Measurements from ENCODE around the gene PEX19.
"Not testable (repeated sequence)": the region's sequence is repeated elsewhere in the genome, so short reads cannot be mapped to it uniquely, and the experiment has no call there.

The PEX19 gene, protein sequence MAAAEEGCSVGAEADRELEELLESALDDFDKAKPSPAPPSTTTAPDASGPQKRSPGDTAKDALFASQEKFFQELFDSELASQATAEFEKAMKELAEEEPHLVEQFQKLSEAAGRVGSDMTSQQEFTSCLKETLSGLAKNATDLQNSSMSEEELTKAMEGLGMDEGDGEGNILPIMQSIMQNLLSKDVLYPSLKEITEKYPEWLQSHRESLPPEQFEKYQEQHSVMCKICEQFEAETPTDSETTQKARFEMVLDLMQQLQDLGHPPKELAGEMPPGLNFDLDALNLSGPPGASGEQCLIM

DNA sequence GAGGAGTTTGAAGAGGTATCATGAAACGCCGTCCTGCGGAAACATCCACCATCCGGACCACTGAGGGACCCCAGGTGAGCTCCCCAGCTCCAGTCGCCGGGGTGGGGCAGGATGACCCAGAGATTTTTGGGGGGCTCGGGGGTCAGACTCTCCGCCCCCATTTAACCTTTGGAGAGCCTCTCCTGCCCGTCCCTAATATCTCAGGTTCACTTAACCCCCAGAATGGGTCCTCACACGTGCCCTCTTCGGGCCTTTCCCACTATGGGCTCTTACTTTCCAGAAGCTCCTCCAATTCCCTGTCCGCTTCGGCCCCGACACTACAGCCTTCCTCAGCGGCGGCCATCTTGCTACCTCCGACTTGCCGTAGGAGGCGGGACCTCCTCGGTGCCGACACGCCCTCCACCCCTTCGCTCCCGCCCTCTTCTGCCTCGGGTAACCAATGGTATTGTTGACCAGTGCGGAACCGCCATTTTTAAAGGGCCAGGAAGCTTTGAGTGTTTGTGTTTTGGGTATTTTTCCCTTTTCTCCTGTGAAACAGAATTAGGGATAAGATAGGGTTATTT is at the start of gene PEX19:
TSS of gene PEX19 (minus strand) at position 352 of the 563 bp plus-strand sequence. CDS start at position 343, 9 bp downstream.
- peak; percentile 94 for DNase-seq (ENCODE audit: low spot score)

DNA sequence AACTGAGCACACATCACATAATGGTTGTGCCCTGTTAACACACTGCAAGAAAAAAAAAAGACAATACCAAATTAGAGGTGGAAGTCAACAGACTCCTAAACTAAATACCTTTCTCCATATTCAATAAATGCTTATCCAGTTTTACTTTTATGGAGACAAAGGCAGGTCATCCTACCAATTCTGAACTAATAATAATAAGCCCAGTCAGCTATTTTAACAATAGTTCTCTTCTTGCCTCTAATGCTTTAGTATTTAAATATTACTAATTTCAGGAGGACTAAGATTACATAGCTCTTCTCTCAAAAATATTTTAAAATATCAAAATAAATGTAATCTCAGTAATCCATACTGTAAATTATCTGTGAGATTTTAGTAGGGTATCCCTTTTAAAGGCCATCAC is 47.6 kb upstream of the PEX19 start:
- DNase-seq (ENCODE audit: low spot score), result no peak

DNA sequence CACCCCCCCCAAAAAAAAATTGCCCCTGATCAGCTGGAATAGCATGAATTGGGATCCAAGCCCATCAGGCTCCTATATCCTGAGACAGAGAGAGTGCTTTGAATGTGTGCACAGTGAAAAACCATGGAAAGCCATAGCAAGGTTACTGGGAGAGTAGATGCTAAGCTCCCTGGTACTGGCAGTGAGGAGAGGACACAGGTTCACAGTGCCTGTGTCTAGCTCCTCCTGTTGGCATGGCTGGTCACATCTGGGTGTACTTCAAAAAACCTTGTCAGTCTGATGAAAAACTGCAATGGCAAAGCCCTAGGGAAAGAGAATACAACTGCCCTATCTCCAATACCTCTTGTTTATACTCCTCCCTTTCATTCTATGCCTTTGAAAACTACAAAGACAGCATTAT is 45.2 kb upstream of the PEX19 start:
- DNase-seq (ENCODE audit: low spot score), result no peak

DNA sequence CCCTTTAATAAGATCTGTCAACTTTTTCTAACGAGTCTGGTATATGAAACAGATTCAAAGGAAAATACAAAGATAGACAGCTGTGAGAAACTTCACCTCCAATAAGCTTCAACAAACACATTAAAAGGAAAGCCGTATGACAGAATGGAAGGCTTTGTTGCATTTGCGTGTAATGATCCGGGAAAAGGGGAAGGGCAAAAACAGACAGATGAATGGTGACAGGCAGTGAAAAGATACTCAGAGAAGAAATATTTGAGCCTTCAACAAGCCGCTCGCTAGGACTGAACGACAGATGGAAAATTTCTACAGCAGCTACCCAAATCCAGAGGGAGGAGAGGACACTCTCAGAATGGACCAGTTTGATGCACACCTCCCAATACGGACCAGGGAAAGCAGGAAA is 43.3 kb upstream of the PEX19 start:
- DNase-seq (ENCODE audit: low spot score), result no peak

DNA sequence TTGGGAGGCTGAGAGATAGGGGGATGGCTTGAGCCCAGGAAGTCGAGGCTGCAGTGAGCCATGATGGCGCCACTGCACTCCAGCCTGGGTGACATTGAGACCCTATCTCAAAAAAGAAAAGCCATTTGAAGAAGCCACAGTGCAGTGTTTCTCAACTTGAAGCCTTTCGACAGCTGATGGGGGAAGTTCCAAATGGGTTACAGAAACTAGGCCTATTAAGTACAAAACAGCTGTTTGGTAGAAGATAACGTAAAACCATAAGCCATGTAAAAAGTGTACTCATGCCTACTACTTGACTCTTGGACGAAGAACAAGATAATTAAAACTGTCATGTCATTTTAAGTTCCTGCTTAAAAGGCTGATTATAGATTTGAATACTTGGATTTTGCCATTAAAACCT is 41.5 kb upstream of the PEX19 start:
- DNase-seq (ENCODE audit: low spot score), result no peak

DNA sequence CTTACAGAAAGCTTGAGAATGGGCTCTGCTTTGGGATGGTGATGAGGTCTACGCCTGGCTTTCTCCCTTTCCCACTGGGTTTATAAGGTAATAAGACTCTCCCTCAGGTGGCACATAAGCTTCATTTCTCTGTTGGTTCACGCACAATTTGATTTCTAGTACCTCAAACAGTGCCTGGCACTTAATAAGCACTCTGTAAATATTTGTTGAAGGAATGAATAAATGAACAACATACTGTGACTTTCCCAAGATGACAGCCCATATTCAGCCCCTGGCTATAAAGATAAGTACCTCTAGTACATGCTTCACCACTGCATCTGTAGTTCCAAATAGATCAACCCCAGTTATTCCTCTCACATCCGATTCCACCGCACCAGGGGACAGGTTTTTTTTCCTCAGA is 40.3 kb upstream of the PEX19 start:
- no peak for DNase-seq (ENCODE audit: low spot score)

DNA sequence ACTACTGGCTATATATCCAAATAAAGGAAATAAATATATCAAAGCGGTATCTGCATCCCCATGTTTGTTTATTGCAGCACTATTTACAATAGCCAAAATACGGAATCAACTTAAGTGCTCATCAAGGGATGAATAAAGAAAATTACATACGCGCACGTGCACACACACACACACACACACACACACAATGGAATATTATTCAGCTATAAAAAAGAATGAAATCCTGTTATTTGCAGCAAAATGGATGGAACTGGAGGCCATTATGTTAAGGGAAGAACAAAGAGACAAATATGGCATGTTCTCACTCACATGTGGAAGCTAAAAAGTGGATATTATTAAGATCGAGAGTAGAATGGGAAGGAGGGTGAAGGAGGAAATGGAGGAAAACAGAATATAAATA is 37.9 kb upstream of the PEX19 start:
- DNase-seq (ENCODE audit: low spot score), result no peak

DNA sequence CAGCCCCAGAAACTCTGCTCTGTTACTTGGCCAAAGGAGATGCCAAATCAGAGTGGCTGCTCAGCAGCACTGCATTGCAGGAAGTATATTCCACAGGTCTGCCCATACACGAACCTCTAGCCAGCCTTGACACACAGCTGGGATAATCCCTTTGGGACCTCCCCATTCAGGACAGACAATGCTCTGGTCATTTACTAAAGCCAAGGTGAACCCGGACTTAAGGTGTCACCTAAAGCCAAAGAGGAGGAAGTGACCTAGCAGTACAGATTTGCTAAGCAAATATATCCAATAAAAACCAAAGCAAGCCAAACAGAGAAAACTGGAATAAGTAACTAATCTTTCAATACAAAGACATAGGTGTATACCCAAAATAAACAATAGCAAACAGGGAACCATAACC is 30.4 kb upstream of the PEX19 start:
- no peak for DNase-seq (ENCODE audit: low spot score)

DNA sequence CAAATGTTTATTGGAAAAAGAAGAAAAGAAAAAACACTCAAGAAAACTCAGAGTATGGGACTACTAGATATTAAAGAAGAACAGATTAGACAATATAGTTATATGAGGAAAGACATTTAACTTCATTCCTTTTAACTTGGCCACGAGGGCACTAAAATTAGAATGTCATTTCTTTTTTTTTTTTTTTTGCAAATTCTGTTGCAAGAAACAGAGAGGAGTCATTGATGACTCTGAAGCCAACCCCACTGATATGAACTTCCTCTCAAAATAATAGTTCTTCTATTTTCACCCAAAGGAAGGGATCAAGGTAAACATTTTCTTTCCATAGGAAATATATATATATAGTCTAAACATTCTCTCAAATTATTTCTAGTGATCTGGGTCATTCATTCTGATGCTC is 24.6 kb upstream of the PEX19 start:
- DNase-seq (ENCODE audit: low spot score), result no peak

DNA sequence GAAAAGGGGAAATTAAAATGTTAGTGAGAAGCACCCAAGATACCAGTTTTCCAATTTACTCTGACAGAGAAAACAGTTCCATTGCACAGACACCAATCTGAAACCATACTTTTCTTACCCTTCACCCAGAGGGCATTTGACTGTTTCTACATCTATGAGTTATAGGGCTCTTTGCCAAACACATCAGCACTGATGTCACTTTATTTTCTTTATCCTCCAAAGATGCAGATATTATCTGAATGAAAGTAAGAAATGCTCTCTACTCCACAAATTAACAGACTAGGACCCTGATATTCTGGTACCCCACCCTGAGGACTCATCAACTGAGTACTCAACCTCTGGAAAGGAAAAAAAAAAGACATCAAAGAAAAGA is 24.2 kb upstream of the PEX19 start:
- DNase-seq (ENCODE audit: low spot score), result no peak

DNA sequence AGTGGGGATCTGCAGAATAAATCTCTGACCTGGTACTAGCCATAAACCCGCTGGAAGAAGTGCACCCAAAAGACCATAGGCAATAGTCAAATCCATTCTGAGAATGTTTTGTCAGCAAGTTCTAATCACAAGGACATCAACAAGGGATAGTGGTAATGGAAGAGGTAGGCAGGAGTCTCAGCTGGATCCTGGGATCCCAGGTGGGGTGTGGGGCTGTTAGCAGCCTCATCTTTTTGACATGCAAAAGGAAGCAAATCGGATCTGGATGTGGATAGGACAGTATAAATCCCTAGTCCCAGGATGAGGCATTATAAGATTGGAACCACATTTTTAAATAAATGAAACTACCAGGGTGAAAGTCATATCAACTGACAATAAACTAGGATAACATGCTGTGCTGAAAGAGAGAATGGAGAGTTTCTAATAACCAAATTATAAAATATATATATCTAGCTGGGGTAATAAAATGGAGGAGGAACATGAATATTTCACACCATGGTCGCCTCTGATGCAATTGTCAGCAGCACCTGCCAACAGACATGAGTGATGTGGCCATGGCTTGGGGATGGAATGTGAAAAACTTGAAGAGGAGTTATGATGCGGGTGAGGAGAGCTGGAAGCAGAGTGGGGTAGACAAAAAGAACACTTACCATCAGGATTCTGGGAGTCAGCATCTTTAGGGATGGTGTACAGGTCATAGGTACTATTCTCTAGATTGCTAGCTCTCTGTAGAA is 23.7 kb upstream of the PEX19 start:
- DNase-seq (ENCODE audit: low spot score), result no peak

DNA sequence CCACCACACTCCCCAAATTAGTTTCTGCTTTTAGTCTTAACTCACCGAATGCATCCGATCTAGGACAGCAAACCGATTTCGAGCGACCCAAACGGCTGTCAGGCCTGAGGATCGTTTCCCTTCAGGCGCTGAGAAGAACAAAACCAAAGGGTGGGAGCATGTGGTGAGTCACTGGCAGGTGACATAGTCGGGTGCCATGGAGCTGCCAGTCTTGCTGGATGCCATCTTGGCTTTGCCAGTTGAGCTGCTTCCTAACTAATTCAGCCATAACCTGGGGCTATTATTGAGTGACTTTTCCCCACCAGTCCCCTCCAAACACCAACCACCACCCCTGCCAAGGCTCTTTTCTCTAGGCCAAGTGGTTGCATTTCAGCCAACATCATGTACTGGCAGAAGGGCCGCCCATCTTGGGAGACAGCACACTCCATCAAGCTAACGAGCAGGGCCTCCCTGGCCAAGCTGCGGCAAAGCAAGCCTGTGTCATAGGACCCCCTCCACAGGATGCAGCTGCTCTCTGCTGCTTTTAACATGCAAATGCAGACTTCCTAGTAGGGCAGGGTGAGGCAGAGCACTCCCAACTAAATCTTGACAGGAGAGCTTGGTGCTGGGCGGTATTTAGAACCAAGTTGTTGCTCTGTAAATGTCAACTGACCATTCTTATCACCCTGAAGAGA is 22.3 kb upstream of the PEX19 start:
- DNase-seq (ENCODE audit: low spot score), result no peak

DNA sequence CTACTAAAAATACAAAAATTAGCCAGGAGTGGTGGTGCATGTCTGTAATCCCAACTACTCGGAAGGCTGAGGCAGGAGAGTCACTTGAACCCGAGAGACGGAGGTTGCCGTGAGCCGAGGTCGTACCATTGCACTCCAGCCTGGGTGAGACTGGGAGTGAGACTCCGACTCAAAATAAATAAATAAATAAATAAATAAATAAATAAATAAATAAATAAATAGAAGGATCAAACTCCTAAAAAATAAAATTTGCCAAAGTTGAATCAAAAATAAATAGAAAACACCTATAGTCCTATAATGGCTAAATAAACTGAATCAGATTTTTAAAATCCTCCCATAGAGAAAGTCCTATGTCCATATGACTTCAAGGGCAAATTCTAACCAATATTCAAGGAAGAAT is 15.2 kb upstream of the PEX19 start:
- DNase-seq (ENCODE audit: low spot score), result no peak

DNA sequence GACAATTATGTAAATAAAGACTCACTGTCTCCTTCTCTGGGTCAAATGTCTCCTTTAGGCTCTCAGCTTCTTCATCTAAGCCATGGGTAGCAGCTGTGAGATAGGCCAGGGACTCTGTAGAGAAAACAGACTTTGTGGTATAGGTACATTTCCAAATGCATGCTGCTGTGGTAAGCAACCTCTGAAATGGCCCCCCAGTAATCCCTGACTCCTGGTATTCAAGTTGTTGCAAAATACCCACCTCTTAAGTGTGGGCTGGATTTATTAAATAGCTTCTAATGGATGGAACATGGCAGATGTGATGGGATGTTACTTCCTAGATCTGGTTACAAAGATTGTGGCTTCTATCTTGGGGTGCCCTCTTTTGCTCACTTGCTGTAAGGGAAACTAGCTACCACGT is 11.1 kb upstream of the PEX19 start:
- DNase-seq (ENCODE audit: low spot score), result no peak

DNA sequence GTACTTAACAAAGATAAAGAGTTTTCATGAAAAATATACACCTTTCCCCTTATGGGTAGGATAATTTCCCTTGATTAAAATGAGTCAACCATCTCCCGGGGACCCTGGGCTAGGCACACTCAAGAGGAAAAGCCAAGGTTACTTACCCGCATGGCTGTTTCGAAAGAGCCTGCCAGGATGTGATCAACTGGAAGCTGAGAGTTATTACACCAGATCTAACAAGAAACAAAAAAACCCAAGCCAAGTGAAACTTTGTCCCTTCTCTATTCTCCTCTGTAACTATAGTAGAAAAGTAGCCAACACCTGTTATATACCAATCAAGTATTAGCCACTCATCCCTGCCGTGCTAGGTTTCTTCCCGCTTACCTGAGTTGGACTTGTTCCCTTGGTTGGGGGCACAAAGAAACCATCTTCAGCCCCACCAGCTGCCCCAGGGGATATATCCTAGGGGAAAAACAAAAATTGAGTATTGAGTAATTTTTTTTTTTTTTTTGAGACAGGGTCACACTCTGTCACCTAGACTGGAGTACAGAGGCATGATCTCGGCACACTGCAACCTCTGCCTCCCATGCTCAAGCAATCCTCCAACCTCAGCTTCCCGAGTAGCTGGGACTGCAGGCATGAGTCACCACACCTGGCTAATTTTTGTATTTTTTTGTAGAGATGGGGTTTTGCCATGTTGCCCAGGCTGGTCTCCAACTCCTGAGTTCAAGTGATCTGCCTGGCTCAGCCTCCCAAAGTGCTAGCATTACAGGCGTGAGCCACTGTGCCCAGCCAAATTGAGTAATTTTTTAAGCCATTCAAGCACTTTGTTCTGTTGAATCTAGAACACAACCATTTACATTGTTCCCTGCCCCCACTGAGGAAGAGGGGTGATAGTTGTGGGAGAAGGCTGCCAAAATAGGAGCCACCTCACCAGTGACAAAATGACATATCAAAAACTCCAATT is 8.4 kb upstream of the PEX19 start:
- no peak for DNase-seq (ENCODE audit: low spot score)

DNA sequence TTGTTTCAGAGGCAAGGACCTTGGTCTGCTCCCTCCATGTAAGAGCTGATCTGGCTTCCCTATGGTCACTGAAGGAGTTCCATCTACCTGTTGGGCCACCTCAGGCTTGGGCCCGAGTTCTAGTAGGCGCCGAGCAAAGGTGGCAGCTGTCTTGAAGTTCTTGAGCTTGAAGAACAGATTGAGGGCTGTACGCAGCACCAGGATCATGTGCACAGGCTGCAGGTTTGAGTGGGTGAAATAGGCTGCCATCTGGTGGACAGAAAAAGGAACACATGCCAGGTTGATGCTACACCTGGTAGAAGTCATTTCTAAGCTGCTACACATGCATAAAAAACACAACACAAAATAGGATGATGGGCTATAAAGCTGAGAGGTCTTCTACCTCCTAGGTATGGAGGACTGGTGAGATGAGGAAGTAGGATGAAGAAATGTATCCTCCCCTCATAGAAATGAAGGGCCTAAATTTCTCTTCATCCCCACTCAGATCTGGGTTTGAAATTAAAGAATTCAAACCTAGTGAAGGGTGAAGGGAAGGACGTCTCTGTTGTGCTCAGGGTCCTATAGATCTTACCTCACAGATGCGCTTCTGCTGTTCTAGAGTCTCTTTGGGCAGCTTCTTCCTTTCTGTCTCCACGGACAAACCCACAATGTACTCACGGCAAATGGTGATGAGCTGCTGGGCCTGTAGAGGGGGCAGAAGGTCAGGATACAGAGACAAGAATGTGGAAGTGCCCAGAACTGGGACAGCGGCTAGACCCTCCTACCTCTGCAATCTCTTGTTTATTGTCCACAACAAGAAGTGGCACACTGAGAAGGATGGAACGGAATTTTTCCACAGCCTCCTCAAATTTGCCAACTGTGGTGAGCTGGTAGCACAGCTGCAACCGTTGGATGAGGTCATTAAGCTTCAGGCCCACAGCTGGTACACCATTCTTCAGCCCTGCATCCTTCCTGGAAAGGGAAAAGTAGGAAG is 6.6 kb upstream of the PEX19 start:
- peak; percentile 73 for DNase-seq (ENCODE audit: low spot score)

DNA sequence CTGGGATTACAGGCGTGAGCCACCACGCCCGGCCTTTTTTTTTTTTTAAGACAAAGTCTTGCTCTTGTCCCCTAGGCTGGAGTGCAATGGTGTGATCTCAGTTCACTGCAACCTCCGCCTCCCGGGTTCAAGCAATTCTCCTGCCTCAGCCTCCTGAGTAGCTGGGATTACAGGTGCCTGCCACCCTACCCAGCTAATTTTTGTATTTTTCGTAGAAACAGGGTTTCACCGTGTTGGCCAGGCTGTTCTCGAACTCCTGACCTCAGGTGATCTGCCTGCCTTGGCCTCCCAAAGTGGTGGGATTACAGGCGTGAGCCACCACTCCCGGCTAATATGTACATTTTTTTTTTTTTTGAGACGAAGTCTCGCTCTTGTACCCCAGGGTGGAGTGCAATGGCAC is 2.8 kb upstream of the PEX19 start:
- DNase-seq (ENCODE audit: low spot score), result not testable (repeated sequence)

DNA sequence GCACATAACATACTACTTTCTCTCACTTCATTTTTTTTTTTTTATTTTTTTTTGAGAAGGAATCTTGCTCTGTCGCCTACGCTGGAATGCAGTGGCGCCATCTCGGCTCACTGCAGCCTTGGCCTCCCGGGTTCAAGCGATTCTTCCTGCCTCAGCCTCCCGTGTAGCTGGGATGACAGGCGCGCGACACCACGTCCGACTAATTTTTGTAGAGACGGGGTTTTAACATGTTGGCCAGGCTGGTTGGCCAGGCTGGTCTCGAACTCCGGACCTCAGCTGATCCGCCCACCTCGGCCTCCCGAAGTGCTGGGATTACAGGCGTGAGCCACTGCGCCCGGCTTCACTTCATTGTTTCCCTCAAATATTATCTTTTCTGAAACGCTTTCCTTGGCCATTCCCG is 573 bp upstream of the PEX19 start:
- DNase-seq (ENCODE audit: low spot score), result no peak

DNA sequence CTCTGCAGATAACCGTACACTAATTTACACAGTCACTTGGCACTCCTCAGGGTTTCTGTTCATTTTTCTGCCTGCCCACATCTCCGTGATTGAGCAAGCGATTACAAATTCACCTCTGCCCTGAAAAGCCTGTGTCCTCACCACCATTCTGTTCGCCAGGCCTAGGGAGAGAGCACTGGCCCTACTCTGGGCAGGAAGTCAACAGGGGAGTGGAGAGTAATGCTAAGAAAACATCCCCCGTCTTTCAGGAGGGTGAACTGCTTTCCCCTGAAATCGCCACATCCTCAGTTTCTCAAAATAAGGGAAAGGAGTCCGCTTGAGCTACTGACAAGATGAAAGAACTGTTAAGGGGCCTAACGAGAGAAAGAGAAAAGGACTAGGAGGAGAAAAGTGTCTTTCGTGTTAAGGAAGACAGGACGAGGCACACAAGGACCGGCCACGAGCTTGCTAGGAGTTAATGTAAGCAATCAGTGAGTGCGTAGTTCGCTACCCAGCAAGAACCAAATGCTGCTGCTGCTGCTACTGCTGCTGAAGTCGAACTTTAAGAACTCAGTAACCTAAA is 632 bp downstream of the PEX19 start:
- peak; percentile 59 for DNase-seq (ENCODE audit: low spot score)

DNA sequence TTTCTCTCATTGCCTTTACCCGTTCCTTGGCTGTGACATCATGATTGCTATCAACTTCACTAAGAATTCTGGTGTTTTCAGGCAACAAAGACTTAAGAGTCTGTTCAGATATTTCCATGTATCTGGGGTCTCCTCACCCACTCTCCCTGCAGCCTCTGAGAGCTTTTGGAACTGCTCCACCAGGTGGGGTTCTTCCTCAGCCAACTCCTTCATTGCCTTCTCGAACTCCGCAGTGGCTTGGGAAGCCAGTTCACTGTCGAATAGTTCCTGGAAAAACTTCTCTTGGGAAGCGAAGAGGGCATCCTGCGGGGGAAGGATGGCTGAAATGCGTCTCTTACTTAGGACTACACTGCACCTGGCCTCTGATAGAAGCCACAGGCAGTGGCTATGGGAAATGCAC is 2.1 kb downstream of the PEX19 start:
- no peak for DNase-seq (ENCODE audit: low spot score)

All from kidney tubule cell (primary cell).